ENCODE data around the gene FANCD2OS. TPM values are rescaled to one million over a fixed set of nuclear protein-coding genes. Genes with fewer than 3 reads are reported as not detected.
"Not testable (repeated sequence)": the region's sequence is repeated elsewhere in the genome, so short reads cannot be mapped to it uniquely, and the experiment has no call there.

The FANCD2OS gene
- total RNA-seq, 1 experiment from 2014 or later = not detected

GRCh38 chr3:10137178-10137577 is 29.1 kb upstream of the FANCD2OS start:
- Histone ChIP-seq H3F3A (ENCODE audit: insufficient read depth, low read depth) (peaks cover 20% of the 10 kb centered on the region; the same call in 1 of the 2 replicates), H3K36me3 (ENCODE audit: low read depth) (no peaks in the 10 kb centered on the region), H2AFZ (no peak overlapping the region), H3K9me2 (ENCODE audit: insufficient read depth) (no peaks in the 10 kb centered on the region), H3K4me2 (peak overlapping the region; percentile 7; the same call in 1 of the 2 replicates), H3K27me3 (ENCODE audit: insufficient read depth, low read depth) (no peaks in the 10 kb centered on the region), H3K9me3 (ENCODE audit: insufficient read depth, low read depth) (no peaks in the 10 kb centered on the region), H3K4me3 (no peak overlapping the region), H3K79me2 (ENCODE audit: low read depth) (peaks cover 6% of the 10 kb centered on the region), H3K4me1 (replicated peaks; ENCODE audit: insufficient read depth) (peaks cover 5% of the 10 kb centered on the region), H3K27ac (no peak overlapping the region), H4K20me1 (ENCODE audit: insufficient read depth) (no peaks in the 10 kb centered on the region; the same call in 1 of the 2 replicates)
- ChIA-PET POLR2A (ENCODE audit: unreplicated experiment) (no interaction called here), CTCF (no interaction called here)
- peak; percentile 25 to 84 for DNase-seq
- TF ChIP-seq EZH2 (IDR thresholded peaks at IDR 0.05; ENCODE audit: low read depth) (no peak), CTCF (conservative IDR thresholded peaks at IDR 0.05) (no peak)
- no TSS peak for BruUV-seq (replicated peaks)
- intact Hi-C loops (cut with micrococcal nuclease; ENCODE audit: unreplicated experiment) = no loop called here

- intact Hi-C loops (cut with micrococcal nuclease; ENCODE audit: unreplicated experiment) = no loop called here
- Histone ChIP-seq H3K27ac (no peak overlapping the region), H3K4me1 (replicated peaks; ENCODE audit: insufficient read depth) (peaks cover 5% of the 10 kb centered on the region), H3K9me2 (ENCODE audit: insufficient read depth) (no peaks in the 10 kb centered on the region), H3K4me3 (no peak overlapping the region), H3K4me2 (no peak overlapping the region), H3K27me3 (ENCODE audit: insufficient read depth, low read depth) (no peaks in the 10 kb centered on the region), H4K20me1 (ENCODE audit: insufficient read depth) (no peaks in the 10 kb centered on the region; the same call in 1 of the 2 replicates), H3K36me3 (ENCODE audit: low read depth) (no peaks in the 10 kb centered on the region), H3K79me2 (ENCODE audit: low read depth) (no peaks in the 10 kb centered on the region), H3K9me3 (ENCODE audit: insufficient read depth, low read depth) (no peaks in the 10 kb centered on the region), H3F3A (ENCODE audit: insufficient read depth, low read depth) (peaks cover 21% of the 10 kb centered on the region; the same call in 1 of the 2 replicates), H2AFZ (no peak overlapping the region)
- ChIA-PET POLR2A (ENCODE audit: unreplicated experiment) (no interaction called here), CTCF (no interaction called here)
- no TSS peak for BruUV-seq (replicated peaks)
- TF ChIP-seq CTCF (conservative IDR thresholded peaks at IDR 0.05) (no peak), EZH2 (IDR thresholded peaks at IDR 0.05; ENCODE audit: low read depth) (no peak)
- no peak for DNase-seq
These were observed 28.5 kb upstream of the FANCD2OS start for GRCh38 chr3:10136426-10137005.

- CTCF ChIA-PET; intact Hi-C loops (cut with micrococcal nuclease; ENCODE audit: unreplicated experiment); H4K20me1 ChIP-seq (ENCODE audit: insufficient read depth); H3K27ac ChIP-seq; H3K4me2 ChIP-seq; H3K27me3 ChIP-seq (ENCODE audit: insufficient read depth, low read depth); H3K9me2 ChIP-seq (ENCODE audit: insufficient read depth); BruUV-seq (replicated peaks); DNase-seq; H3K4me1 ChIP-seq (replicated peaks; ENCODE audit: insufficient read depth); H3K9me3 ChIP-seq (ENCODE audit: insufficient read depth, low read depth); H3K4me3 ChIP-seq; H3K79me2 ChIP-seq (ENCODE audit: low read depth); H3K36me3 ChIP-seq (ENCODE audit: low read depth); H2AFZ ChIP-seq: not testable (repeated sequence)
- POLR2A ChIA-PET (ENCODE audit: unreplicated experiment) = interaction anchor here (0.6 kb wide), 1 partner anchor 405 kb away, joined by 3 read pairs; the partner anchor contains the start of gene BRPF1
- H3F3A ChIP-seq (ENCODE audit: insufficient read depth, low read depth) = peaks cover 17% of the 10 kb centered on the region; the same call in 1 of the 2 replicates
These were observed 27.8 kb upstream of the FANCD2OS start for GRCh38 chr3:10135872-10136271.

GRCh38 chr3:10122724-10123123 is 14.7 kb upstream of the FANCD2OS start:
- Histone ChIP-seq H3K4me1 (replicated peaks; ENCODE audit: insufficient read depth) (no peaks in the 10 kb centered on the region), H3K9me2 (ENCODE audit: insufficient read depth) (no peaks in the 10 kb centered on the region), H3K4me3 (no peak overlapping the region), H3K27me3 (ENCODE audit: insufficient read depth, low read depth) (no peaks in the 10 kb centered on the region), H2AFZ (no peak overlapping the region), H3F3A (ENCODE audit: insufficient read depth, low read depth) (peaks cover 10% of the 10 kb centered on the region; the same call in 1 of the 2 replicates), H3K9me3 (ENCODE audit: insufficient read depth, low read depth) (no peaks in the 10 kb centered on the region), H4K20me1 (ENCODE audit: insufficient read depth) (peaks cover 32% of the 10 kb centered on the region), H3K36me3 (ENCODE audit: low read depth) (peaks cover 25% of the 10 kb centered on the region), H3K4me2 (no peak overlapping the region), H3K27ac (no peak overlapping the region), H3K79me2 (ENCODE audit: low read depth) (peaks cover 60% of the 10 kb centered on the region)
- CTCF ChIA-PET = no interaction called here
- DNase-seq = no peak
- intact Hi-C loops (cut with micrococcal nuclease; ENCODE audit: unreplicated experiment) = no loop called here
- no TSS peak for BruUV-seq (replicated peaks)
- TF ChIP-seq CTCF (conservative IDR thresholded peaks at IDR 0.05) = no peak
- TF ChIP-seq EZH2 (IDR thresholded peaks at IDR 0.05; ENCODE audit: low read depth) = no peak
- POLR2A ChIA-PET (ENCODE audit: unreplicated experiment) = no interaction called here

Measured in PC-9 (cell line).